Loucy (cell line): Measurements from ENCODE around the gene LTBP2.

Experiments used
- H2AFZ ChIP-seq: fragments of 200-600 bp; sonication (generic); 2 replicates; pipeline ENCODE4 v1.6.0; 2016; ENCODE audit warnings: antibody characterized with exemption, mild to moderate bottlenecking, low read length, moderate library complexity
- H3F3A ChIP-seq: fragments of 200-600 bp; 2 replicates; pipeline ENCODE4 v1.6.0; 2016; ENCODE audit warnings: antibody characterized with exemption, low read depth, mild to moderate bottlenecking
- H3K27me3 ChIP-seq: fragments of 200-600 bp; sonication (generic); 2 replicates; pipeline ENCODE4 v1.6.1; 2014; ENCODE audit warnings: low read length, mild to moderate bottlenecking; ENCODE audit not compliant: insufficient read depth, poor library complexity, severe bottlenecking
- H3K36me3 ChIP-seq: fragments of 200-600 bp; sonication (generic); 2 replicates; pipeline ENCODE4 v1.6.1; 2016; ENCODE audit warnings: low read length; ENCODE audit not compliant: insufficient read depth
- H3K4me1 ChIP-seq: fragments of 200-600 bp; sonication (generic); 2 replicates; pipeline ENCODE4 v1.5.1; 2014; ENCODE audit warnings: low read length, mild to moderate bottlenecking; ENCODE audit not compliant: insufficient read depth, poor library complexity, severe bottlenecking
- H3K4me2 ChIP-seq: fragments of 200-600 bp; sonication (generic); 2 replicates; pipeline ENCODE4 v1.6.0; 2014; ENCODE audit warnings: antibody characterized with exemption, low read length, low read depth, mild to moderate bottlenecking; ENCODE audit not compliant: poor library complexity, severe bottlenecking
- H3K4me3 ChIP-seq: fragments of 200-600 bp; sonication (generic); 2 replicates; pipeline ENCODE4 v1.5.1; 2014; ENCODE audit warnings: low read length, mild to moderate bottlenecking, mixed read lengths; ENCODE audit not compliant: poor library complexity, severe bottlenecking
- H3K79me2 ChIP-seq: fragments of 200-600 bp; sonication (generic); 2 replicates; pipeline ENCODE4 v1.6.1; 2014; ENCODE audit warnings: low read length; ENCODE audit not compliant: insufficient read depth
- H3K9ac ChIP-seq: fragments of 200-600 bp; sonication (generic); 2 replicates; pipeline ENCODE4 v1.6.0; 2014; ENCODE audit warnings: mild to moderate bottlenecking, low read depth, low read length, moderate library complexity; ENCODE audit not compliant: poor library complexity, severe bottlenecking
- H3K9me2 ChIP-seq: fragments of 200-600 bp; sonication (generic); replicated peaks from 2 replicates; pipeline ENCODE4 v1.6.1; 2016; ENCODE audit warnings: low read depth, low read length, mixed read lengths
- H3K9me3 ChIP-seq: fragments of 200-600 bp; sonication (generic); 2 replicates; pipeline ENCODE4 v1.6.1; 2014; ENCODE audit warnings: mild to moderate bottlenecking, antibody characterized with exemption, low read length, low read depth; ENCODE audit not compliant: insufficient read depth
- H4K20me1 ChIP-seq: fragments of 200-600 bp; sonication (generic); 2 replicates; pipeline ENCODE4 v1.6.0; 2014; ENCODE audit warnings: antibody characterized with exemption, low read length, mild to moderate bottlenecking; ENCODE audit not compliant: insufficient read depth, poor library complexity, severe bottlenecking
- EZH2phosphoT487 ChIP-seq: fragments of 200-600 bp; IDR thresholded peaks from 2 replicates; pipeline ENCODE4 v1.6.1; 2018; ENCODE audit warnings: antibody characterized with exemption, mild to moderate bottlenecking, moderate library complexity, borderline replicate concordance
- TF ChIP-seq, protein P1 (sequence below): fragments of 200-600 bp; sonication (generic); conservative IDR thresholded peaks from 2 replicates; pipeline ENCODE4 v1.5.1; 2014; ENCODE audit warnings: mild to moderate bottlenecking, antibody characterized with exemption, low read length

LTBP2 gene

GRCh38 chr14:74558655-74559054, 53.4 kb downstream of the LTBP2 start:
- H3K9me2 ChIP-seq: no peaks in the 10 kb centered on the region
- H3K27me3 ChIP-seq: no peaks in the 10 kb centered on the region
- H3K4me1 ChIP-seq: no peaks in the 10 kb centered on the region
- no peak overlapping the region for H2AFZ ChIP-seq
- H3K4me3 ChIP-seq: no peak overlapping the region
- no peaks in the 10 kb centered on the region for H3K36me3 ChIP-seq
- H3F3A ChIP-seq: no peaks in the 10 kb centered on the region
- H4K20me1 ChIP-seq: no peaks in the 10 kb centered on the region
- no peaks in the 10 kb centered on the region for H3K79me2 ChIP-seq
- no peak overlapping the region for H3K4me2 ChIP-seq
- TF ChIP-seq, protein P1, sequence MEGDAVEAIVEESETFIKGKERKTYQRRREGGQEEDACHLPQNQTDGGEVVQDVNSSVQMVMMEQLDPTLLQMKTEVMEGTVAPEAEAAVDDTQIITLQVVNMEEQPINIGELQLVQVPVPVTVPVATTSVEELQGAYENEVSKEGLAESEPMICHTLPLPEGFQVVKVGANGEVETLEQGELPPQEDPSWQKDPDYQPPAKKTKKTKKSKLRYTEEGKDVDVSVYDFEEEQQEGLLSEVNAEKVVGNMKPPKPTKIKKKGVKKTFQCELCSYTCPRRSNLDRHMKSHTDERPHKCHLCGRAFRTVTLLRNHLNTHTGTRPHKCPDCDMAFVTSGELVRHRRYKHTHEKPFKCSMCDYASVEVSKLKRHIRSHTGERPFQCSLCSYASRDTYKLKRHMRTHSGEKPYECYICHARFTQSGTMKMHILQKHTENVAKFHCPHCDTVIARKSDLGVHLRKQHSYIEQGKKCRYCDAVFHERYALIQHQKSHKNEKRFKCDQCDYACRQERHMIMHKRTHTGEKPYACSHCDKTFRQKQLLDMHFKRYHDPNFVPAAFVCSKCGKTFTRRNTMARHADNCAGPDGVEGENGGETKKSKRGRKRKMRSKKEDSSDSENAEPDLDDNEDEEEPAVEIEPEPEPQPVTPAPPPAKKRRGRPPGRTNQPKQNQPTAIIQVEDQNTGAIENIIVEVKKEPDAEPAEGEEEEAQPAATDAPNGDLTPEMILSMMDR: no peak
- TF ChIP-seq EZH2phosphoT487: no peak
- H3K9ac ChIP-seq: no peak overlapping the region
- H3K9me3 ChIP-seq: no peaks in the 10 kb centered on the region

GRCh38 chr14:74557691-74558090, 54.3 kb downstream of the LTBP2 start:
- Histone ChIP-seq H3K9me2 (no peaks in the 10 kb centered on the region), H3K4me2 (no peak overlapping the region), H3K79me2 (no peaks in the 10 kb centered on the region), H3K9me3 (no peaks in the 10 kb centered on the region), H4K20me1 (no peaks in the 10 kb centered on the region), H3K27me3 (no peaks in the 10 kb centered on the region), H2AFZ (no peak overlapping the region), H3K36me3 (no peaks in the 10 kb centered on the region), H3K4me1 (no peaks in the 10 kb centered on the region), H3K4me3 (no peak overlapping the region), H3F3A (no peaks in the 10 kb centered on the region), H3K9ac (no peak overlapping the region)
- no peak for TF ChIP-seq EZH2phosphoT487
- TF ChIP-seq, protein P1: no peak

- no peaks in the 10 kb centered on the region for H3K79me2 ChIP-seq
- no peaks in the 10 kb centered on the region for H3F3A ChIP-seq
- H3K27me3 ChIP-seq: no peaks in the 10 kb centered on the region
- TF ChIP-seq, protein P1: no peak
- TF ChIP-seq EZH2phosphoT487: no peak
- no peaks in the 10 kb centered on the region for H3K36me3 ChIP-seq
- no peak overlapping the region for H3K9ac ChIP-seq
- no peak overlapping the region for H2AFZ ChIP-seq
- no peak overlapping the region for H3K4me3 ChIP-seq
- H4K20me1 ChIP-seq: no peaks in the 10 kb centered on the region
- no peak overlapping the region for H3K4me2 ChIP-seq
- H3K9me2 ChIP-seq: no peaks in the 10 kb centered on the region
- H3K4me1 ChIP-seq: no peaks in the 10 kb centered on the region
- H3K9me3 ChIP-seq: no peaks in the 10 kb centered on the region
Measured at GRCh38 chr14:74555476-74556050, 56.5 kb downstream of the LTBP2 start.
